ENCODE data around the gene GEN1.

DNA sequence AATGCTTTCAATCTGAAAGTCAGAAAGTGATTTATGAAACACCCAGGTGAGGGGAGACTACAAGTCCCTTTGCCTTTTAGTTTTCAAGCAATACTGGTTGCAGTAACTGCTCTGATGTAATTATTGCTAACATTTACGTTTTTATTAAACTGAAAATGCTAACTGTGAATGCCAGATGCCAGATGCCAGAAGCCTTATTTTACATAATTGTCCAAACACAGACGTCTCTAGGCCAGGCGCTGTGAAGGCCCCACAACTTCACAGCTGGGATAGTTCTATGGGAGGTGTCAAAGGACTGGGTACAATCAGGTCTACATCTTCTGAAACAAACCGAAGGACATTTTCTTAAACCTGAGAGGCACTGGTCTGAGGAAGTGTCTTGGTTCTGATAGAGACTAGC is 34.8 kb downstream of the GEN1 start:
- TF ChIP-seq POLR2A (IDR thresholded peaks at IDR 0.05; ENCODE audit: low read depth, low read length) (no peak), POLR2AphosphoS5 (IDR thresholded peaks at IDR 0.05; ENCODE audit: low read depth, low read length) (no peak)

All from GM12892 (cell line).